HFFc6 (cell line): Measurements from ENCODE around the gene SHTN1. TPM values are rescaled to one million over a fixed set of nuclear protein-coding genes. Genes with fewer than 3 reads are reported as not detected.

Source experiments
- DNase-seq: peaks from one replicate; pipeline ENCODE4 v3.0.0-alpha.2; 2018
- H3K27ac Mint-ChIP-seq: 2 replicates; pipeline ENCODE4 v1.8.0; 2020; ENCODE audit warnings: mild to moderate bottlenecking, mixed read lengths
- H3K27me3 Mint-ChIP-seq: 2 replicates; pipeline ENCODE4 v1.8.0; 2021; ENCODE audit warnings: mild to moderate bottlenecking, moderate library complexity, mixed read lengths; ENCODE audit not compliant: insufficient read depth
- H3K36me3 Mint-ChIP-seq: 2 replicates; pipeline ENCODE4 v1.8.0; 2021; ENCODE audit warnings: low read depth, mixed read lengths
- H3K4me1 Mint-ChIP-seq: 2 replicates; pipeline ENCODE4 v1.8.0; 2020; ENCODE audit warnings: low read depth, mixed read lengths
- H3K4me3 Mint-ChIP-seq: 2 replicates; pipeline ENCODE4 v1.8.0; 2020; ENCODE audit warnings: mild to moderate bottlenecking, moderate library complexity, mixed read lengths
- H3K9me3 Mint-ChIP-seq: 2 replicates; pipeline ENCODE4 v1.8.0; 2020; ENCODE audit warnings: mild to moderate bottlenecking, mixed read lengths
- total RNA-seq, 6 experiments: library from RNA; stranded (reverse); fragmentation: NEBNext Ultra II Directional; extraction: Animal tissue kit (Norgen Biotek cat#: 25700); gene quantifications; 2 replicates in 1 of 6; 3 replicates in 5 of 6; pipeline ENCODE4 v1.2.3, GENCODE V29; 2021
- TF ChIP-seq, protein P1 (sequence below): fragments of 200-600 bp; sonication (generic); IDR thresholded peaks from 2 replicates; pipeline ENCODE4 v1.5.0; 2021; ENCODE audit warnings: antibody characterized with exemption, mild to moderate bottlenecking

SHTN1 gene
- total RNA-seq, 6 experiments from 2014 or later: 3.4 to 6.2 (median 5.2) TPM

DNA sequence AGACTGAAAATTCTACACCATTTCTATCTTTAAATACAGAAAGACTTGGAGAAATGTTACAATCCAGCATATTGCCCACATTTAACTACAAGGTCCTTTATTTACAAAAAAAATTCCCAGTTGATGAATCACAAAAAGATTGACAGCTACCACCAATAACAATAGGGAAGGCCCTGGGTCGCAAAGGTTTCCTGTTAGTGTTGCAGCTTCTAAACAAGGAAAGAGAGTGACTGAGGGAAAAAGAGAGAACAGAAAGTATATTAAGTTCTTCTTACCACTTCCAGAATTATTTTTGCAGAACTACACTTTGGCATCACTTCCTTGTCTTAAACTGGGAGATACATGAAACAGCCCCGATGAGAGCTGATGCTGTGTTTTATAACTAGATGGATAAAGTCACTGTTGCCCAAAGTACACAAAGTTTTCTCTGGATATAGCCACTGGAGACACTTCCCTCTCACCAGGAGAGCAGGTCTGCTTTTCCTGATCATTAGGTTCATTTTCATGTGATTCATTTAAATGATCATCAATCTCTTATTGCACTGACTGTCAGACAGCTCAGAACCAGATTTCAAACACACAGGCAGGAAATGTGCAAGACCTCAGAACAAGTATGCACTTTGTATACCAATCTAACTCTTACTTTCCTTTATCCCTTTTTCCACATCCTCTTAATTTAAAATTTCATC is 57.0 kb downstream of the SHTN1 start:
- TF ChIP-seq, protein P1, sequence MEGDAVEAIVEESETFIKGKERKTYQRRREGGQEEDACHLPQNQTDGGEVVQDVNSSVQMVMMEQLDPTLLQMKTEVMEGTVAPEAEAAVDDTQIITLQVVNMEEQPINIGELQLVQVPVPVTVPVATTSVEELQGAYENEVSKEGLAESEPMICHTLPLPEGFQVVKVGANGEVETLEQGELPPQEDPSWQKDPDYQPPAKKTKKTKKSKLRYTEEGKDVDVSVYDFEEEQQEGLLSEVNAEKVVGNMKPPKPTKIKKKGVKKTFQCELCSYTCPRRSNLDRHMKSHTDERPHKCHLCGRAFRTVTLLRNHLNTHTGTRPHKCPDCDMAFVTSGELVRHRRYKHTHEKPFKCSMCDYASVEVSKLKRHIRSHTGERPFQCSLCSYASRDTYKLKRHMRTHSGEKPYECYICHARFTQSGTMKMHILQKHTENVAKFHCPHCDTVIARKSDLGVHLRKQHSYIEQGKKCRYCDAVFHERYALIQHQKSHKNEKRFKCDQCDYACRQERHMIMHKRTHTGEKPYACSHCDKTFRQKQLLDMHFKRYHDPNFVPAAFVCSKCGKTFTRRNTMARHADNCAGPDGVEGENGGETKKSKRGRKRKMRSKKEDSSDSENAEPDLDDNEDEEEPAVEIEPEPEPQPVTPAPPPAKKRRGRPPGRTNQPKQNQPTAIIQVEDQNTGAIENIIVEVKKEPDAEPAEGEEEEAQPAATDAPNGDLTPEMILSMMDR: no peak
- Mint-ChIP-seq H3K4me3 (peak overlapping the region; percentile 77), H3K27ac (peak overlapping the region; percentile 86), H3K27me3 (no peaks in the 10 kb centered on the region), H3K36me3 (peaks cover 23% of the 10 kb centered on the region), H3K4me1 (peaks cover 27% of the 10 kb centered on the region), H3K9me3 (no peaks in the 10 kb centered on the region)
- no peak for DNase-seq

DNA sequence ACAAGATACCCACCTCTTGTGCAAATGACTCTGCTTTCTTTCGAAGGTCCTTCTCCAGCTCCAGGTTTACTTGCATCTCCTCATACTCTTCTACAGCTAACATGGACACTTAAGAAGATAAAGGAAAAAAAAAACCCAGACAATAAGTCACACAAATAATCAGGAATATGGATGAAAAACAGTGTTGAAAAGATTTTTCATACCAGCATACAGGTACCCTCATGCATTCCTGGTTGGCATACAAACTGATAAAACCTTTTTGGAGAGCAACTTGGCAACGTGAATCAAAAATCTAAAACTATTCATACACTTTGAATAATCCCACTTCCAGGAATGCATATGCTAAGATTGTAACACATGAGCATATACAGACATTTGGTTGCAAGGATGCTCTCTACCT is 60.1 kb downstream of the SHTN1 start:
- Mint-ChIP-seq H3K27me3 (no peaks in the 10 kb centered on the region), H3K4me3 (no peak overlapping the region), H3K36me3 (peaks cover 28% of the 10 kb centered on the region), H3K27ac (no peak overlapping the region), H3K9me3 (no peaks in the 10 kb centered on the region), H3K4me1 (peaks cover 27% of the 10 kb centered on the region)
- DNase-seq: no peak
- TF ChIP-seq, protein P1: no peak

DNA sequence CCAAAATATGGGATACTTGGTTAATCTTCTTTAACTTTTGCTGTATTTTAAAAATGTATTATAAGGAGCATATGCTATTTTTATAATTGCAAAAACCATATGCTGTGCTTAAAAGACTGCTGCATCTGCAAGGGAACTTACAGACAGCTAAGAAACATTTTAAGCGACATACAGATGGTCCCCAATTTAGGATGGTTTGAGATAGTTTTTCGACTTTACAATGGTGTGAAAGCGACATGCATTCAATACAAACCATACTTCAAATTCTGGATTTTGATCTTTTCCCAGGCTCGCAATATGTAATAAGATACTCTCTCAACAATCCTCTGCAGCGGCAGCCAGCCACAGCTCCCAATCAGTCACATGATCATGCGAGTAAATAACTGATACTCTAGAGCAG is 73.2 kb downstream of the SHTN1 start:
- no peak overlapping the region for H3K27ac Mint-ChIP-seq
- peaks cover 18% of the 10 kb centered on the region; the same call in 1 of the 2 replicates for H3K36me3 Mint-ChIP-seq
- DNase-seq: no peak
- H3K9me3 Mint-ChIP-seq: peaks cover 6% of the 10 kb centered on the region
- H3K4me1 Mint-ChIP-seq: no peaks in the 10 kb centered on the region
- TF ChIP-seq, protein P1: no peak
- H3K4me3 Mint-ChIP-seq: no peak overlapping the region
- H3K27me3 Mint-ChIP-seq: no peaks in the 10 kb centered on the region; the same call in 1 of the 2 replicates

DNA sequence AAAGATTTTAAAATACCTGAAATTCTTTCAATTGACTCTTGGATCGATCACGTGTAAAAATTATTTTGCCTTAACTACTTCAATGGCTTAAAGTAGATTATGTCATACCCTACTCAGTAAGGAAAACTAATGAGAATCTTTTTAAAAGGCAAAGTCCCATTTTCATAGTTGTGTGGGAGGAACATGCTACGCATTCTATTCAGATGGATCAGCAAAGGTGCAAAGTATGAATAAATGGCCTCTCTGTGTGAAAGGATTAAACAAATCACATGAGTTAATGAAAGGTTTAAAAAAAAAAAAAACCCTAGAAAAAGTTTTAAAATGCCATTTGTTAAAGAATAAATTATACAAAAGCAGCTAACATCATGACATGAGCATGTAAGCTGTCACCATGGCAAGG is 78.6 kb downstream of the SHTN1 start:
- TF ChIP-seq, protein P1: no peak
- Mint-ChIP-seq H3K9me3 (no peaks in the 10 kb centered on the region), H3K27me3 (no peaks in the 10 kb centered on the region), H3K27ac (no peak overlapping the region), H3K4me3 (no peak overlapping the region), H3K36me3 (peaks cover 7% of the 10 kb centered on the region; the same call in 1 of the 2 replicates), H3K4me1 (no peaks in the 10 kb centered on the region)
- no peak for DNase-seq

DNA sequence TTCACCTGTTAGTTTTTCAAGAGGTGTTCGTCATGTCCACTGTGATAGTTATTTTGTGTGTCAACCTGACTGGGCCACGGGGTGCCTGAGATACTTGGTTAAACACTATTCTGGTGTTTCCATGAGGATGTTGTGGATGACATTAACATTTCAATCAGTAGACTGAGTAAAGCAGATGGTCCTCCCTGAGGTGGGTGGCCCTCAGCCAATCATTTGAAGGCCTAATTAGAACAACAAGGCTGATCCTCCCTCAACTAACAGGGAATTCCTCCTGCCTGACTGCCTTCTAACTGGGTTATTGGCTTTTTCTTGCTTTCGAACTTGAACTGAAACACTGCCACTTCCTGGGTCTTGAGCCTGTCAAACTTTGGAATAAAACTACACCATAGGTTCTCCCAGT is 79.9 kb downstream of the SHTN1 start:
- peaks cover 7% of the 10 kb centered on the region; the same call in 1 of the 2 replicates for H3K36me3 Mint-ChIP-seq
- no peak overlapping the region for H3K27ac Mint-ChIP-seq
- no peaks in the 10 kb centered on the region for H3K27me3 Mint-ChIP-seq

More for the DNA sequence above, 79.9 kb downstream of the SHTN1 start:
- TF ChIP-seq, protein P1: no peak
- no peaks in the 10 kb centered on the region for H3K9me3 Mint-ChIP-seq
- no peaks in the 10 kb centered on the region for H3K4me1 Mint-ChIP-seq
- H3K4me3 Mint-ChIP-seq: no peak overlapping the region
- no peak for DNase-seq
